ENCODE results near the gene JMJD7. TPM values are rescaled to one million over a fixed set of nuclear protein-coding genes. Genes with fewer than 3 reads are reported as not detected.

JMJD7 gene
- polyA plus RNA-seq, 4 donors: 6.8 to 11.4 (median 8.8) TPM

- Histone ChIP-seq H3K9me3 (ENCODE audit: control insufficient read depth in 2 of 2, insufficient read depth in 1 of 2, low read depth in 1 of 2, low read length in 1 of 2) (no peaks in the 10 kb centered on the region), H3K27ac (ENCODE audit: low read depth in 1 of 3, low read length in 2 of 3) (no peak overlapping the region), H3K27me3 (ENCODE audit: control insufficient read depth in 3 of 3, insufficient read depth in 3 of 3, low read length in 3 of 3) (peaks cover 0 to 16% (median 0%) of the 10 kb centered on the region in 3 donors), H3K4me3 (ENCODE audit: low read depth in 1 of 3, low read length in 3 of 3) (no peak overlapping the region), H3K4me1 (ENCODE audit: control insufficient read depth in 3 of 3, insufficient read depth in 2 of 3, low read depth in 1 of 3, low read length in 2 of 3) (peaks cover 0 to 5% (median 3%) of the 10 kb centered on the region in 3 donors), H3K36me3 (ENCODE audit: control insufficient read depth in 3 of 3, insufficient read depth in 2 of 3, low read depth in 1 of 3, low read length in 3 of 3) (peaks cover 0 to 2% (median 0%) of the 10 kb centered on the region in 3 donors)
- WGBS, 3 donors: 88 to 91% (median 89%) methylated on average over 10 of the region's 10 CpGs
- DNase-seq (no peak), FAIRE-seq (no peak)
Observed at GRCh38 chr15:41878355-41878699, 50.4 kb downstream of the JMJD7 start.

- Histone ChIP-seq H3K27ac (ENCODE audit: low read depth in 1 of 3, low read length in 2 of 3) (no peak overlapping the region), H3K4me3 (ENCODE audit: low read depth in 1 of 3, low read length in 3 of 3) (no peak overlapping the region), H3K4me1 (ENCODE audit: control insufficient read depth in 3 of 3, insufficient read depth in 2 of 3, low read depth in 1 of 3, low read length in 2 of 3) (peaks cover 0 to 5% (median 3%) of the 10 kb centered on the region in 3 donors), H3K27me3 (ENCODE audit: control insufficient read depth in 3 of 3, insufficient read depth in 3 of 3, low read length in 3 of 3) (peaks cover 0 to 16% (median 0%) of the 10 kb centered on the region in 3 donors), H3K36me3 (ENCODE audit: control insufficient read depth in 3 of 3, insufficient read depth in 2 of 3, low read depth in 1 of 3, low read length in 3 of 3) (peaks cover 0 to 2% (median 0%) of the 10 kb centered on the region in 3 donors), H3K9me3 (ENCODE audit: control insufficient read depth in 2 of 2, insufficient read depth in 1 of 2, low read depth in 1 of 2, low read length in 1 of 2) (no peaks in the 10 kb centered on the region)
- DNase-seq (no peak), FAIRE-seq (no peak)
- 68 to 90% (median 83%) methylated on average over 10 of the region's 10 CpGs for WGBS, 3 donors
Observed at GRCh38 chr15:41879321-41879845, 51.5 kb downstream of the JMJD7 start.

GRCh38 chr15:41880156-41880877, 52.4 kb downstream of the JMJD7 start:
- 92 to 95% (median 95%) methylated on average over 10 of the region's 10 CpGs for WGBS, 3 donors
- DNase-seq (no peak), FAIRE-seq (no peak)
- H3K4me1 ChIP-seq (ENCODE audit: control insufficient read depth in 3 of 3, insufficient read depth in 2 of 3, low read depth in 1 of 3, low read length in 2 of 3): peaks cover 0 to 5% (median 3%) of the 10 kb centered on the region in 3 donors
- H3K9me3 ChIP-seq (ENCODE audit: control insufficient read depth in 2 of 2, insufficient read depth in 1 of 2, low read depth in 1 of 2, low read length in 1 of 2): no peaks in the 10 kb centered on the region
- no peak overlapping the region for H3K4me3 ChIP-seq (ENCODE audit: low read depth in 1 of 3, low read length in 3 of 3)
- H3K36me3 ChIP-seq (ENCODE audit: control insufficient read depth in 3 of 3, insufficient read depth in 2 of 3, low read depth in 1 of 3, low read length in 3 of 3): peaks cover 0 to 2% (median 0%) of the 10 kb centered on the region in 3 donors
- no peak overlapping the region for H3K27ac ChIP-seq (ENCODE audit: low read depth in 1 of 3, low read length in 2 of 3)
- peaks cover 0 to 16% (median 0%) of the 10 kb centered on the region in 3 donors for H3K27me3 ChIP-seq (ENCODE audit: control insufficient read depth in 3 of 3, insufficient read depth in 3 of 3, low read length in 3 of 3)

- H3K27me3 ChIP-seq (ENCODE audit: control insufficient read depth in 3 of 3, insufficient read depth in 3 of 3, low read length in 3 of 3): peaks cover 0 to 16% (median 0%) of the 10 kb centered on the region in 3 donors
- 61 to 85% (median 64%) methylated on average over 8 of the region's 8 CpGs for WGBS, 3 donors
- H3K4me3 ChIP-seq (ENCODE audit: low read depth in 1 of 3, low read length in 3 of 3): no peak overlapping the region
- FAIRE-seq (no peak), DNase-seq (no peak)
- no peak overlapping the region for H3K27ac ChIP-seq (ENCODE audit: low read depth in 1 of 3, low read length in 2 of 3)
- H3K4me1 ChIP-seq (ENCODE audit: control insufficient read depth in 3 of 3, insufficient read depth in 2 of 3, low read depth in 1 of 3, low read length in 2 of 3): peaks cover 0 to 5% (median 3%) of the 10 kb centered on the region in 3 donors
- H3K9me3 ChIP-seq (ENCODE audit: control insufficient read depth in 2 of 2, insufficient read depth in 1 of 2, low read depth in 1 of 2, low read length in 1 of 2): no peaks in the 10 kb centered on the region
- H3K36me3 ChIP-seq (ENCODE audit: control insufficient read depth in 3 of 3, insufficient read depth in 2 of 3, low read depth in 1 of 3, low read length in 3 of 3): peaks cover 0 to 2% (median 0%) of the 10 kb centered on the region in 3 donors
Observed at GRCh38 chr15:41881086-41881485, 53.2 kb downstream of the JMJD7 start.

- Histone ChIP-seq H3K4me3 (ENCODE audit: low read depth in 1 of 3, low read length in 3 of 3) (peak overlapping the region in 1 of 3 donors; percentile 30), H3K27ac (ENCODE audit: low read depth in 1 of 3, low read length in 2 of 3) (no peak overlapping the region), H3K36me3 (ENCODE audit: control insufficient read depth in 3 of 3, insufficient read depth in 2 of 3, low read depth in 1 of 3, low read length in 3 of 3) (peaks cover 0 to 2% (median 0%) of the 10 kb centered on the region in 3 donors), H3K27me3 (ENCODE audit: control insufficient read depth in 3 of 3, insufficient read depth in 3 of 3, low read length in 3 of 3) (peaks cover 0 to 16% (median 0%) of the 10 kb centered on the region in 3 donors), H3K4me1 (ENCODE audit: control insufficient read depth in 3 of 3, insufficient read depth in 2 of 3, low read depth in 1 of 3, low read length in 2 of 3) (peaks cover 0 to 5% (median 3%) of the 10 kb centered on the region in 3 donors), H3K9me3 (ENCODE audit: control insufficient read depth in 2 of 2, insufficient read depth in 1 of 2, low read depth in 1 of 2, low read length in 1 of 2) (no peaks in the 10 kb centered on the region)
- 20 to 46% (median 20%) methylated on average over 10 of the region's 10 CpGs for WGBS, 3 donors
- FAIRE-seq (no peak), DNase-seq (no peak)
Observed at GRCh38 chr15:41881550-41881919, 53.6 kb downstream of the JMJD7 start.

GRCh38 chr15:41881920-41882688, 54.2 kb downstream of the JMJD7 start:
- H3K4me3 ChIP-seq (ENCODE audit: low read depth in 1 of 3, low read length in 3 of 3): peak overlapping the region in 2 of 3 donors; percentile 22 to 30
- no peak overlapping the region for H3K27ac ChIP-seq (ENCODE audit: low read depth in 1 of 3, low read length in 2 of 3)
- 4 to 18% (median 15%) methylated on average over 61 to 81 of the region's 81 CpGs for WGBS, 3 donors
- H3K27me3 ChIP-seq (ENCODE audit: control insufficient read depth in 3 of 3, insufficient read depth in 3 of 3, low read length in 3 of 3): peaks cover 0 to 16% (median 0%) of the 10 kb centered on the region in 3 donors
- FAIRE-seq (no peak), DNase-seq (peak in 1 of 2 donors; percentile 49)
- H3K36me3 ChIP-seq (ENCODE audit: control insufficient read depth in 3 of 3, insufficient read depth in 2 of 3, low read depth in 1 of 3, low read length in 3 of 3): peaks cover 0 to 2% (median 0%) of the 10 kb centered on the region in 3 donors
- H3K9me3 ChIP-seq (ENCODE audit: control insufficient read depth in 2 of 2, insufficient read depth in 1 of 2, low read depth in 1 of 2, low read length in 1 of 2): no peaks in the 10 kb centered on the region
- peaks cover 0 to 5% (median 3%) of the 10 kb centered on the region in 3 donors for H3K4me1 ChIP-seq (ENCODE audit: control insufficient read depth in 3 of 3, insufficient read depth in 2 of 3, low read depth in 1 of 3, low read length in 2 of 3)

GRCh38 chr15:41882689-41883483, 55.0 kb downstream of the JMJD7 start:
- H3K27ac ChIP-seq (ENCODE audit: low read depth in 1 of 3, low read length in 2 of 3): no peak overlapping the region
- no peaks in the 10 kb centered on the region for H3K9me3 ChIP-seq (ENCODE audit: control insufficient read depth in 2 of 2, insufficient read depth in 1 of 2, low read depth in 1 of 2, low read length in 1 of 2)
- 42 to 69% (median 63%) methylated on average over 14 of the region's 14 CpGs for WGBS, 3 donors
- peak overlapping the region in 1 of 3 donors; percentile 22 for H3K4me3 ChIP-seq (ENCODE audit: low read depth in 1 of 3, low read length in 3 of 3)
- peaks cover 0 to 16% (median 0%) of the 10 kb centered on the region in 3 donors for H3K27me3 ChIP-seq (ENCODE audit: control insufficient read depth in 3 of 3, insufficient read depth in 3 of 3, low read length in 3 of 3)
- H3K36me3 ChIP-seq (ENCODE audit: control insufficient read depth in 3 of 3, insufficient read depth in 2 of 3, low read depth in 1 of 3, low read length in 3 of 3): peaks cover 0 to 2% (median 0%) of the 10 kb centered on the region in 3 donors
- DNase-seq (no peak), FAIRE-seq (no peak)
- peaks cover 0 to 5% (median 3%) of the 10 kb centered on the region in 3 donors for H3K4me1 ChIP-seq (ENCODE audit: control insufficient read depth in 3 of 3, insufficient read depth in 2 of 3, low read depth in 1 of 3, low read length in 2 of 3)

GRCh38 chr15:41883484-41883825, 55.6 kb downstream of the JMJD7 start:
- no peaks in the 10 kb centered on the region for H3K9me3 ChIP-seq (ENCODE audit: control insufficient read depth in 2 of 2, insufficient read depth in 1 of 2, low read depth in 1 of 2, low read length in 1 of 2)
- FAIRE-seq (no peak), DNase-seq (no peak)
- peaks cover 0 to 16% (median 0%) of the 10 kb centered on the region in 3 donors for H3K27me3 ChIP-seq (ENCODE audit: control insufficient read depth in 3 of 3, insufficient read depth in 3 of 3, low read length in 3 of 3)
- H3K4me1 ChIP-seq (ENCODE audit: control insufficient read depth in 3 of 3, insufficient read depth in 2 of 3, low read depth in 1 of 3, low read length in 2 of 3): peaks cover 0 to 5% (median 3%) of the 10 kb centered on the region in 3 donors
- no peak overlapping the region for H3K4me3 ChIP-seq (ENCODE audit: low read depth in 1 of 3, low read length in 3 of 3)
- H3K27ac ChIP-seq (ENCODE audit: low read depth in 1 of 3, low read length in 2 of 3): no peak overlapping the region
- peaks cover 0 to 2% (median 0%) of the 10 kb centered on the region in 3 donors for H3K36me3 ChIP-seq (ENCODE audit: control insufficient read depth in 3 of 3, insufficient read depth in 2 of 3, low read depth in 1 of 3, low read length in 3 of 3)
- 68 to 82% (median 78%) methylated on average over 2 of the region's 2 CpGs for WGBS, 3 donors
